GM12878 (cell line): ENCODE results near the gene IL17RC.

Source experiments
- CTCF ChIP-seq, 3 experiments: IDR thresholded peaks in 2 of 3; conservative IDR thresholded peaks in 1 of 3; 2 replicates each; pipeline ENCODE4 v1.5.1; 2011; ENCODE audit warnings: low read depth in 3 of 3, low read length in 3 of 3, mild to moderate bottlenecking in 3 of 3, control low read depth in 2 of 3, moderate library complexity in 2 of 3, inconsistent platforms in 1 of 3, mixed read lengths in 1 of 3; ENCODE audit not compliant: control insufficient read depth in 2 of 3, insufficient read depth in 1 of 3; ENCODE audit errors: extremely low read depth in 1 of 3
- POLR2A ChIP-seq: IDR thresholded peaks from 2 replicates; pipeline ENCODE4 v1.6.1; 2011; ENCODE audit warnings: low read depth, mild to moderate bottlenecking, low read length
- POLR2AphosphoS5 ChIP-seq: IDR thresholded peaks from 2 replicates; pipeline ENCODE4 v1.6.1; 2011; ENCODE audit warnings: mild to moderate bottlenecking, low read length, inconsistent platforms
- SIN3A ChIP-seq: IDR thresholded peaks from 2 replicates; pipeline ENCODE4 v1.6.1; 2012; ENCODE audit warnings: low read depth, low read length, improper control_type of control experiment
- TARDBP ChIP-seq: IDR thresholded peaks from 2 replicates; pipeline ENCODE4 v1.6.1; 2016; ENCODE audit warnings: borderline replicate concordance

DNA sequence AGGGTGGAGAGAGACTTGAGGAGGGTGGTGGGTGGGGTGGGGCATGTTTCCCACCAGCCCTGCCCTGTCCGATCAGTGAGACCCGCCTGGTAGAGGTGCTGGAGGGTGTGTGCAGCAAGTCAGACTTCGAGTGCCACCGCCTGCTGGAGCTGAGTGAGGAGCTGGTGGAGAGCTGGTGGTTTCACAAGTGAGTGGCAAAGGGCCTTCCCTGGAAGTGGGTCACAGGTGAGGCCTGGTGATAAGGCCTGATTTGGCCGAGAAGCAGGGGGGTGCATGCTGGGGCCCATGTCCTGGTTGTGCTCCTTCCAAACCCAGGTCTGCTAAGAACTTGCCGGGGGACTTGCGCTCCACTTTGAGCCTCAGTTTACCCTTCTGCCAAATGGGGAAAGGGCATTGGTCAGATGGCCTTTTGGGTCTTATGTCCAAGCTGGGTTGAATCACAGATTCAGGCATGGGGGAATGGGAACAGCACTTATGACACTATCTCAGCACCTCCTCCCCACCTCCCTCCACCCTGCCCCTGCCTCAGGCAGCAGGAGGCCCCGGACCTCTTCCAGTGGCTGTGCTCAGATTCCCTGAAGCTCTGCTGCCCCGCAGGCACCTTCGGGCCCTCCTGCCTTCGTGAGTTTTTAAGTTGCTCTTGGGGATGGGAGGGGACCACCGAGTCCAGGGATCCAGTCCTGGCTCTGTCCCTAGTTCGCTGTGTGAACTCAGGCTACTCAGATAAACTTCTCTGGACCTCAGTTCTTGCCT lies 20.8 kb downstream of the IL17RC start:
- TF ChIP-seq TARDBP (no peak), POLR2AphosphoS5 (no peak), POLR2A (no peak), CTCF (IDR thresholded peaks at IDR 0.05 in 2 of 3, conservative IDR thresholded peaks at IDR 0.05 in 1 of 3; ENCODE audit: control insufficient read depth in 2 of 3, extremely low read depth in 1 of 3, insufficient read depth in 1 of 3, low read depth in 3 of 3, low read length in 3 of 3) (no peak), SIN3A (no peak)
